ENCODE results near the gene PPP1R14D. TPM values are rescaled to one million over a fixed set of nuclear protein-coding genes. Genes with fewer than 3 reads are reported as not detected.

The PPP1R14D gene
- polyA plus RNA-seq, 3 donors, result not detected

- intact Hi-C loops (cut with micrococcal nuclease), result no loop called here
- H3K4me1 Mint-ChIP-seq, result peaks cover 15% of the 10 kb centered on the region
- H3K27me3 Mint-ChIP-seq (ENCODE audit: low read depth in 3 of 3), result peaks cover 0 to 2% (median 1%) of the 10 kb centered on the region in 3 donors
- H3K9me3 Mint-ChIP-seq, result no peaks in the 10 kb centered on the region
- no peaks in the 10 kb centered on the region for H3K27me3 ChIP-seq (ENCODE audit: control insufficient read depth in 2 of 2, insufficient read depth in 2 of 2, low read length in 2 of 2)
- no CpG with 5 or more reads among the region's 6 CpGs for WGBS (ENCODE audit: insufficient coverage)
- H3K9ac ChIP-seq (ENCODE audit: insufficient read depth, low read length, poor library complexity, severe bottlenecking), result no peak overlapping the region
- TF ChIP-seq CTCF (IDR thresholded peaks at IDR 0.05), result no peak
- H3K4me3 ChIP-seq (replicated peaks in 1 of 3; ENCODE audit: low read depth in 2 of 3, low read length in 3 of 3), result no peak overlapping the region
- peaks cover 62 to 83% of the 10 kb centered on the region in 2 donors for H3K36me3 Mint-ChIP-seq
- H3K4me3 Mint-ChIP-seq, result no peak overlapping the region
- H3K9me3 ChIP-seq (replicated peaks in 1 of 2; ENCODE audit: control insufficient read depth in 1 of 2, insufficient read depth in 1 of 2, low read length in 2 of 2), result no peaks in the 10 kb centered on the region
- no peak overlapping the region for H2AFZ ChIP-seq (ENCODE audit: insufficient read depth, low read depth, low read length, poor library complexity, severe bottlenecking)
- H3K27ac Mint-ChIP-seq, result peak overlapping the region in 1 of 7 donors; percentile 33
- peaks cover 13 to 15% of the 10 kb centered on the region in 2 donors for H3K4me1 ChIP-seq (ENCODE audit: control insufficient read depth in 1 of 2, insufficient read depth in 2 of 2, low read length in 2 of 2)
- no peak for DNase-seq
- no peak overlapping the region for H3K4me2 ChIP-seq (replicated peaks; ENCODE audit: extremely low read depth, low read length, poor library complexity, severe bottlenecking)
- no peak overlapping the region for H3K27ac ChIP-seq (ENCODE audit: low read depth in 1 of 2, low read length in 2 of 2)
- H3K36me3 ChIP-seq (replicated peaks in 1 of 2; ENCODE audit: control insufficient read depth in 1 of 2, insufficient read depth in 2 of 2, low read length in 2 of 2), result peaks cover 50 to 83% of the 10 kb centered on the region in 2 donors
- no peaks in the 10 kb centered on the region for H4K20me1 ChIP-seq (ENCODE audit: insufficient read depth, low read length)
- no peaks in the 10 kb centered on the region for H3K79me2 ChIP-seq (ENCODE audit: insufficient read depth, low read length)
Observed at GRCh38 chr15:40773902-40774301, 54.6 kb downstream of the PPP1R14D start.

GRCh38 chr15:40773496-40773895 is 55.0 kb downstream of the PPP1R14D start:
- Mint-ChIP-seq H3K27me3 (ENCODE audit: low read depth in 3 of 3) (peaks cover 0 to 2% (median 1%) of the 10 kb centered on the region in 3 donors), H3K9me3 (no peaks in the 10 kb centered on the region), H3K36me3 (peaks cover 64 to 82% of the 10 kb centered on the region in 2 donors), H3K27ac (peak overlapping the region in 1 of 7 donors; percentile 75), H3K4me1 (peaks cover 19% of the 10 kb centered on the region), H3K4me3 (no peak overlapping the region)
- H3K36me3 ChIP-seq (replicated peaks in 1 of 2; ENCODE audit: control insufficient read depth in 1 of 2, insufficient read depth in 2 of 2, low read length in 2 of 2), result peaks cover 46 to 79% of the 10 kb centered on the region in 2 donors
- H3K4me3 ChIP-seq (replicated peaks in 1 of 3; ENCODE audit: low read depth in 2 of 3, low read length in 3 of 3), result no peak overlapping the region
- no peak overlapping the region for H2AFZ ChIP-seq (ENCODE audit: insufficient read depth, low read depth, low read length, poor library complexity, severe bottlenecking)
- no peaks in the 10 kb centered on the region for H3K9me3 ChIP-seq (replicated peaks in 1 of 2; ENCODE audit: control insufficient read depth in 1 of 2, insufficient read depth in 1 of 2, low read length in 2 of 2)
- no peak for DNase-seq
- H3K79me2 ChIP-seq (ENCODE audit: insufficient read depth, low read length), result no peaks in the 10 kb centered on the region
- intact Hi-C loops (cut with micrococcal nuclease), result no loop called here
- no peak for TF ChIP-seq CTCF (IDR thresholded peaks at IDR 0.05)
- H3K27ac ChIP-seq (ENCODE audit: low read depth in 1 of 2, low read length in 2 of 2), result no peak overlapping the region
- H4K20me1 ChIP-seq (ENCODE audit: insufficient read depth, low read length), result no peaks in the 10 kb centered on the region
- 94% methylated on average over 8 of the region's 8 CpGs for whole genome bisulfite sequencing (ENCODE audit: insufficient coverage)
- no peak overlapping the region for H3K9ac ChIP-seq (ENCODE audit: insufficient read depth, low read length, poor library complexity, severe bottlenecking)
- no peaks in the 10 kb centered on the region for H3K27me3 ChIP-seq (ENCODE audit: control insufficient read depth in 2 of 2, insufficient read depth in 2 of 2, low read length in 2 of 2)
- H3K4me1 ChIP-seq (ENCODE audit: control insufficient read depth in 1 of 2, insufficient read depth in 2 of 2, low read length in 2 of 2), result peaks cover 17 to 19% of the 10 kb centered on the region in 2 donors
- H3K4me2 ChIP-seq (replicated peaks; ENCODE audit: extremely low read depth, low read length, poor library complexity, severe bottlenecking), result no peak overlapping the region
